GM12864 (cell line): ENCODE measurements around the gene OXSR1.

Experiments used
- DNase-seq: peaks from one replicate; pipeline ENCODE4 v3.0.0-alpha.2; 2011; ENCODE audit warnings: low read depth
- H3K4me3 ChIP-seq: 2 replicates; pipeline ENCODE4 v1.5.1; 2011; ENCODE audit warnings: mild to moderate bottlenecking, low read depth, low read length, control low read depth
- CTCF ChIP-seq: IDR thresholded peaks from 2 replicates; pipeline ENCODE4 v1.5.1; 2011; ENCODE audit warnings: low read depth, mild to moderate bottlenecking, moderate library complexity, low read length, control low read depth, inconsistent platforms; ENCODE audit errors: missing control alignments

OXSR1 gene

DNA sequence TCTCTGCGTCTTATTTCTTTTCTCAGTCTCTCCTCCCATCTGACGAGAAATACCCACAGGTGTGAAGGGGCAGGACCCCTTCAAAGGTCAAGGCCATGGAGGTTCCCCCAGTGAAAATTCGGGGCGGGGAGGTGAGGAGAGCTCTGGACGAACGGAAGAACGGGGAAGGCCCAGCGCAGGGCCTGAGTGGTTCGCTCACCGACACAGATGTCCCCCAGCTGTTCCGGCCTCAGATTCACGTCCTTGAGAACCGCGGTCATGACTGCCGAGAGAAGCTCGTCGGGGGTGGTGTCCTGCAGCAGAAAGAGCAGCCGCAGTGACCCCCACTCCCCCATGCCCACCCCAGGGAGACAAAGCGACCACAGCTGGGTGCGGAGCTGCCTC is 29.0 kb upstream of the OXSR1 start:
- TF ChIP-seq CTCF = no peak
- DNase-seq = no peak
- peak overlapping the region; percentile 71 for H3K4me3 ChIP-seq

GRCh38 chr3:38136777-38137614 is 28.3 kb upstream of the OXSR1 start, which contains the start of gene ACAA1:
Gene ACAA1 (minus strand): TSS chr3:38137127. CDS start chr3:38137035, 92 bp downstream.
- H3K4me3 ChIP-seq = peak within 1 kb of the TSS; percentile 71
- DNase-seq = peak; percentile 97
- TF ChIP-seq CTCF = no peak

DNA sequence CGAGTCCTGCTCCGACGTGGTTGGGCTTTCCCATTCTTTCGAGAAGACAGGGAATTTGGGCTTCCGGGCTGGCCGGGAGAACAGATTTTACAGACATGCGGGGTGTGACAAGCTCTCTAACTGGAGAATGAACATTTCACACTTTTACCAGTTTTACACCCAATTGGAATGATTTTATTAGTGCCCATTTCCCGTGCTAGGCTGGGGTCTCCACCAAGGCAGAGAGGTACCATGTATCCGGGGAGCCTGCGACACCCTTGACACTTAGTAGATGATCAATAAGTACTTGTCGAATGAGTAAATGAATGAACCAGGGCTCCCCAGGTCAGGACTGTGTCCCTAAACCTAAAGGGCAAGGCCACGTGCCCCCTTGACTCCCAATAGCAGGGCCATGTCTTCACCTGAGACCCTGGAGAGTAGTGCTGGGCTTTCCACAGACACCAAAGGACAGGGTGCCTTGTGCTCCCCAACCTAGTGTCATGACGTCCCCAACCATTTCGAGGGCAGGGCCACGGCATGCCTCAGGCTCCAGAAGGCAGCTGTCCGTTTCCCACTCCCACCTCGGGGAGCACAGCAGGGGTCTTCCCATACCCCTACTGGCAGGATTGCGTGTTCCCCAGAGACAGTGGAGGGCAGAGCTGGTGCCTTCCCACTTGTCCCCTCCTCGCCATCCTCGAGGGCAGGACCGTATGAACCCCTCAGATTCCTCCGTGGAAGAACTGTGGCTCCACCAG is 27.6 kb upstream of the OXSR1 start:
- TF ChIP-seq CTCF = peak; percentile 5
- no peak for DNase-seq
- H3K4me3 ChIP-seq = peak overlapping the region; percentile 71

GRCh38 chr3:38138349-38139190 is 26.8 kb upstream of the OXSR1 start, which contains the start of gene MYD88:
Gene MYD88 (plus strand): TSS chr3:38138661. CDS start chr3:38138701, 40 bp downstream.
- TF ChIP-seq CTCF = no peak
- no peak for DNase-seq
- peak within 1 kb of the TSS; percentile 71 for H3K4me3 ChIP-seq

DNA sequence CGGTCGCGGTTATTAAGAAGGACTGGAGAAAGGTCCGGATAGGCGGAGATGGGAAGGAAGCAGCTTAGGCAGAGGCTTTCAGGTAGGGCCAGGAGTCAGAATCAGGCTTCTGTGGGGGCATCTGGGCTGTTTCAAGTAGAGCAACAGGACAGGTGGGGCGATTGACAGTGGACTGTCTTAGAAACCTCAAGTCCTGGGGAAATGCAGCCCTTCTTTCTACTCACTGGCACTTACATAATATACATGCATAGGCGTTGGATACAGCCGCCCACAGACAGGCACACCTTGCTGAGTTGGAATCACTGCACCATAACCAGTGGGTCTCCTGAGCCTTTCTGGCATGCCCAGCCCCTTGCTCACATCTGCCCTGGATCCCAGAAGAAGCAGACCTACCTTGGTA is 26.1 kb upstream of the OXSR1 start:
- no peak for TF ChIP-seq CTCF
- peak overlapping the region; percentile 71 for H3K4me3 ChIP-seq
- no peak for DNase-seq

DNA sequence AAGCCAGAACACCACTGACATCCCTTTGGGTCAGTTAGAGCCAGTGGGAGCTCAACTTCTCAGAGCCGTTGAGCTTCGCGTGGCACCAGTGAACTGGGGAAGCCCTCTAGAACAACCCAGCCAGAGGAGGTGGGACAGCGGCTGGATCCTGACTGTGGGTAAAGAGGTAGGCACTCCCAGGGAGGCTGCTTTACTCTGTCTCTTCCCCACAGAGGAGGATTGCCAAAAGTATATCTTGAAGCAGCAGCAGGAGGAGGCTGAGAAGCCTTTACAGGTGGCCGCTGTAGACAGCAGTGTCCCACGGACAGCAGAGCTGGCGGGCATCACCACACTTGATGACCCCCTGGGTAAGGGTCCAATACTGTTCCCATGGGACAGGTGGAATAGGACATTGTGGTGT is 25.7 kb upstream of the OXSR1 start:
- DNase-seq = no peak
- peak overlapping the region; percentile 71 for H3K4me3 ChIP-seq
- no peak for TF ChIP-seq CTCF
